Fibroblast of gingiva (primary cell): ENCODE results near the gene SLC13A1.
"Not testable (repeated sequence)": the region's sequence is repeated elsewhere in the genome, so short reads cannot be mapped to it uniquely, and the experiment has no call there.

Source experiments
- DNase-seq: peaks from one replicate; pipeline ENCODE4 v3.0.0-alpha.2; 2011; ENCODE audit warnings: low read depth

SLC13A1 gene, protein sequence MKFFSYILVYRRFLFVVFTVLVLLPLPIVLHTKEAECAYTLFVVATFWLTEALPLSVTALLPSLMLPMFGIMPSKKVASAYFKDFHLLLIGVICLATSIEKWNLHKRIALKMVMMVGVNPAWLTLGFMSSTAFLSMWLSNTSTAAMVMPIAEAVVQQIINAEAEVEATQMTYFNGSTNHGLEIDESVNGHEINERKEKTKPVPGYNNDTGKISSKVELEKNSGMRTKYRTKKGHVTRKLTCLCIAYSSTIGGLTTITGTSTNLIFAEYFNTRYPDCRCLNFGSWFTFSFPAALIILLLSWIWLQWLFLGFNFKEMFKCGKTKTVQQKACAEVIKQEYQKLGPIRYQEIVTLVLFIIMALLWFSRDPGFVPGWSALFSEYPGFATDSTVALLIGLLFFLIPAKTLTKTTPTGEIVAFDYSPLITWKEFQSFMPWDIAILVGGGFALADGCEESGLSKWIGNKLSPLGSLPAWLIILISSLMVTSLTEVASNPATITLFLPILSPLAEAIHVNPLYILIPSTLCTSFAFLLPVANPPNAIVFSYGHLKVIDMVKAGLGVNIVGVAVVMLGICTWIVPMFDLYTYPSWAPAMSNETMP

DNA sequence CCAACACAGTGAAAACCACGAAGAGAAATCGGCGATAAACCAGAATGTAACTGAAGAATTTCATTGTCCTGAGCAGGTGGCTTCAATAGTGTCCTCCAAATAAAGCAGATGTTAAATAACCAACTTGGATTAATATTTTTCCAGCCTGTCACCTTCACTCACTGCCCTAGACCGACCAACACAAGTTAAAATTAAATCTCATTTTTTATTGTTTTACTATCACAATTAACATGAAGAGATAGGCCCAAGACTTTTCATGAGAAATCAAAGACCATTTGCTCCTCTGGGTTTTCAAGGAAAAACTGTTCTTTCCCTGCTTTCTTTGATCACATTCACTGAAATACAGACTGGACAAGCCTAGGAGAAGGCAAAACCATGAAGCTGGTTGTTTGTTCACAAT lies at the start of gene SLC13A1:
Gene SLC13A1 (minus strand): TSS at position 87 of the 400 bp plus-strand sequence. CDS start 23 bp downstream, at position 64.
- DNase-seq: no peak

DNA sequence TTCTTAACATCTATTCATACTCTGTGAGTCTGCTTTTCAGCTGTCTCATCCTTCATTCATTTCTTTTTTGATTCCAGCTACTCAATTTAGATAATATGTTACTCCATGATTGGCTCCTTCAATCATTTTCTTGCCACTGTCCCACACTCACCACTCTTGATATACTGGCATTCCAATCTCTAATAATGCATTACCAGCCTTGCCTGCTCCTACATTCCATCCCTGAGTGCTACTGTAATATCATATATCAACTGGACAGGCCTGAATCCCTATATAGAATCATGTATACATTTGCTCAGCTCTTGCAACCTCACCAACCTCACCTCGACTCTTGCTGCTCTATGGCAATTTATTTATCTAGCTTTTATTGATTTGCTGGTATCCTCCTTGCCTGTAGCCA lies 45.0 kb upstream of the SLC13A1 start:
- no peak for DNase-seq

DNA sequence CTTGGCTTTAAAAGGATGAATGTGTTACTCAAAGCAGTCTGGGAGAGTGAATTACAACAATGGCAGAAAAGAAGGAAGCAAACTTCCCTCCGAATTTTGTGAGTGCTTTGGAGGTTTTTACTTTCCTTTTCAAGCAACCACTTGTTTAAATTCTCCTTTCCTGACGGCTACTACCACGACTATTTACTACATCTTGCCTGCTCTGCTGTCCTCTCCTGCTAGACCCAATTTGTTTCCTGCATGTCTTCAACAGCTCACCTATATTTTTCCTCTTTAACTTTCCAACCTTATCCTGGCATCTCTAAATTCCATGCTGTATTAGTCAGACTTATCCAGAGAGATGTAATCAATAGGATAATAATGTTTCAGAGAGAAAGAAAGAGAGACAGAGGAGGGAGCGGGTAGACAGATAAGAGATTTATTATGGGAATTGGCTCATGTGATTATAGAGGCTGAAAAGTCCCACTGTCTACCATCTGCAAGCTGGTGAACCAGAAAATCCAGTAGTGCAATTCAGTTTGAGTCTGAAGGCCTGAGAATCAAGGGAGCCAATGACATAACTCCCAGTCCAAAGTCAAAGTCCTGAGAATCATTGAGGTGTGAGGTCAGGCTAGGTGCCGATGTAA lies 42.8 kb upstream of the SLC13A1 start:
- no peak for DNase-seq

GRCh38 chr7:123241809-123242208 lies 42.0 kb upstream of the SLC13A1 start:
- DNase-seq: no peak

DNA sequence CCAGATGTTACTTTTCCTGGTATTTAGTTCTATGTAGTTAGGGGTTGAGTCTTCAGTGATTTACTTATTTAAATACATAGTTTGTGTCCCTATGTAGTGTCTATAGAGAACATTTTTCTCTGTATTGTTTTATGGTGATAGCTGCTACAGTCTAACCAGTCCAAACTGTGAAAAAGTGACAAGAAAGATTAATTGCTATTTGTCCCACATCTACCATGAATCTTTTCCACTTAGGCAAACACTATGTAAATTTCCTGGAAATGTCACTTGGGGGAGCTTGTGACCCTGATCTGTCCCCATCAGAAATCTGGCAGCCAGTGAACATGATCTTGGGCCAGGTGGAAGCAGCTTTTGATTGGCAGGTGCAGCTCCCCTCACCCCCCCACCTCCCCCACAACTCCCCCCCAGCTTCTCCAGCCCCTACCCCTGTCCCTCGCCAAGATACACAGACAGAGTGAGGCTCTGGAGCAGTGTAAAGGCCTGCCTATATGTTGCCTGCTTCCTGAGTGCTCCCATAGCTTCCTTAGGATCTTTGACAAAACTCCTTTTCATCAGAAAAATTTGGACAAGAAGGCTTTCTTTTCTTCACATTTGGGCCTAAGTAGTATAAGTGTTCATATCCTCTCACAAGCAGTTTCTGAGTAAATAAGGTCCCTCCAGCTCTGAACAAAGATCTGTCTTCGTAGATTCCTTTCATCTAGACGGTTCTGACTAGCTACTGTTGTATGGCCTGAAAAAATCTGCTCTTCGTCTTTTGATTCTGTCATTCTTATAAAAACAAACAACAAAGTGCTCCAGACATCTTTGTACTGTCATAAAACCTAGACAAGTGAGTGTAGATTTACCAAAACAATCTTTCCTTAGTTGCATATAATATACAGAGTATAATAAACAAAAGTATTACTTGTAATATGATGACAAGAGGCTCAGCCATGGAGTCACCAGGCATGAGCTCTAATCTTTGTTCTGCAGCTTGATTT lies 31.5 kb upstream of the SLC13A1 start:
- DNase-seq: no peak

DNA sequence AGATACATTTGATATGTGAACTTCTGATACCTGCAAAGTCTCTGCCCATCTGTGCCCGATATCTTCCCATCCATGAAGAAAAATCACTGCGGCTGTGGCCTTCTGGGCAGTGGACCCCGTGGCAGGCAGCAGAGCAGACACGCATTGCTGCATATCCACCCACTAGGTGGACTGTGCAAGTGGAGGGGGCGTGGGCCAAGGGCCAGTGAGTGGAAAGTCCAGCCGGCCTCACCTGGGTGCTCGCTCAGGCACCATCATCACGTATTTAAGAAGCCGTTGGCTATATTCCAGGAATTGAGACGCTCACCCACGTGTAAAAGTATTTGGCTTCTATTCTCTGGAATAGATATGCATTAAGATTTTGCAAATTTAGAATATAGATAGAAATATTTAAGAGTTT lies 30.8 kb upstream of the SLC13A1 start:
- no peak for DNase-seq

DNA sequence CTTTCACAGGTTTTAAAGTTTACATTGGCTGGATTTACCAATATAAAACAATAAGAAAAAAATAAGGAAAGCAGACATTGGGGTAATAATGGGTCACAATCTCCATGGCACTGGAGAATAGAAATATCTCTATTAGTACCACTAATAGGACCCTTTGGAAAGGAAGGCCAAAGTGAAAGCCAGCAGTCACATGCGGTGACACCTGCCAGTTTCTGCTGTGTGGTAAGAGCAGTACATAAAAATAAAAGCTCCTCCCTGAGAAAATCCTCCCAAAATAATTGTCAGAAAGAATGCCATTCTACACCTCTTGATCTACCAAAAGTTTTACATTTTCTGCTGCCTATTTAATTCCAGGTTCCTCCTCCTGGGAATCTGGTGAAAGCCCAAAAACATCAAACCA lies 30.4 kb upstream of the SLC13A1 start:
- DNase-seq: no peak

- DNase-seq: no peak
These were observed 29.7 kb upstream of the SLC13A1 start for GRCh38 chr7:123229426-123229825.

DNA sequence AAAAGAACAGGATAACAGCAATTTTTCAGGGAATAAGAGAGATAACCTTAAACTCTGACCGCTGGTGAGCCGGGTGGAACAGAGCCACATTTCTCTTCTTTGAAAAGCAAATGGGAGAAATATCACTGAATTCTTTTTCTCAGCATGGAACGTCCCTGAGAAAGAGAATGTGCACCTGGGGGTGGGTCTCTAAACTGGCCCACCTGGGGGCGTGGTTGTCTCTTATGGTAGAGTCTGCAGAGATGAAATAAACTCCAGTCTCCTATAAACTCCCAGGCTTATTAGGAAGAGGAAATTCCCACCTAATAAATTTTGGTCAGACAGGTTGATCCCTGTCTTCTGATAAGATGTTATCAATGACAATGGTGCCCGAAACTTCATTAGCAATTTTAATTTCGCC lies 27.9 kb upstream of the SLC13A1 start:
- DNase-seq: not testable (repeated sequence)

DNA sequence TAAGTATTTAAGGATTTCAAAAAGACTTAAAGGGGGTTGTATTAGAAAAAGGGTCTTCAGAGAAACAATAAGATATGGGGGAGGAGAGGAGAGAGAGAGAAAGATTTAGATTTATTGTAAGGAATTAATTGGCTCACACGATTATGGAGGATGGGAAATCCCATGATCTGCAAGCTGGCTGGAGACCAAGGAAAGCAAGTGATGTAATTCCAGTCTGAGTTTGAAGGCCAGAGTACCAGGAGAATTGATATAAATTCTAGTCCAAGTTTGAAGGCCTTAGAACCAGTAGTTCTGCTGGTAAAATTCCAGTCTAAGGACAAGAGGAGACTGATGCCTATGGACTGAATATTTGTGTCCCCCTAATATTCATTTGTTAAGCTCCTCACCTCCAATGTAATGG lies 20.6 kb upstream of the SLC13A1 start:
- no peak for DNase-seq

DNA sequence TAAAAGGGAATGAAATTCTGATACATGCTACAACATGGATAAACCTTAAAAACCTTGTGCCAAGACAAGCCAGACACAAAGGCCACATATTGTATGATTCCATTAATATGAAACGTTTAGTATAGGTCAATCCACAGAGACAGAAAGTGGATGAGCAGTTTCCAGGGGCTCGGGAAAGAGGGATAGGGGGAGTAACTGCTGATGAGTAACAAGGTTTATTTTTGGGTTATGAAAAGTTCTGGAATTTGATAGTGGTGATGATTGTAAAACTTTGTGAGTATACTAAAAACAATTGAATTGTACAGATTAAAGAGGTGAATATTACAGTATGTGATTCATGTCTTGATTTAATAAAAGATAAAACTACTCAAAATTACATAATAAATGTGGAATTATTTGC lies 19.1 kb upstream of the SLC13A1 start:
- DNase-seq: no peak

- no peak for DNase-seq
These were observed 17.1 kb upstream of the SLC13A1 start for GRCh38 chr7:123216825-123217224.

GRCh38 chr7:123215350-123215749 lies 15.6 kb upstream of the SLC13A1 start:
- no peak for DNase-seq

- DNase-seq: no peak
These were observed 11.8 kb upstream of the SLC13A1 start for GRCh38 chr7:123211545-123211944.

GRCh38 chr7:123210986-123211385 lies 11.2 kb upstream of the SLC13A1 start:
- no peak for DNase-seq

DNA sequence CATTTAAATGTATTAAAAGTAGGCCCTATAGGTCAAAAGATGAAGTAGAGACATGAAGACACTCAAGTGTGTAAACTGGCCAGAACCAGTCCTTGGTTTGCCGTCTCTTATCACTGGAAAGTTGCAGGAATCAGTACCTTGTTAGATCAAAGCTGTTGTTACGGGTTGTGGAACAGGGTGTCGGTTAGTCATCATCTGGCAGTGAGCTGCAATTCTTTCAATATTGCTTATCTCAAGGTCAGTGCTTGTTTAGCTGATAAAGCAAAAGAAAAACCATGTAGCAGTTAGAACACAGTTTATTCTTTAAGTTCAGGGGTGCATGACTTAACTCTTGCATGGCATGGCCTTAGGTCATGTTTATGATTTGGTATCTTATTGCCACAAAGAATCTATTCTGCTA lies 10.0 kb upstream of the SLC13A1 start:
- no peak for DNase-seq

DNA sequence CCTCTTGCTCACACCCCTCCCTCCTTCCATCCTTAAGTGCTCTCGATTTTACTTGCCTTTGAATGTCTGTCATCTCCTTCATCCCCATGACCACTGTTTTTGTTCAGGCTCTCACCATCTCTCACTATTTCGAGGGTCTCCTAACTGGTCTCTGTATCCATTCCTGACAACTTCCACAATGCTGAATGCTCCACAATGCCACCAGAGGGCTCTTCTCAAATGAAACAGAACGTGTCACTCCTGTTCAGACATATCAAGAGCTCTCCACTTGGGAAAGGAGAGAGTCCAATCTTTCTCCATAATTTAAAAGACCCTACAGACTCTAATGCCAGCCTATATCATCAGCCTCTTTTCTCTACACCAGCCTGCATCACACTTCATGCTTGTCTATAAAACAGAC lies 9.0 kb upstream of the SLC13A1 start:
- no peak for DNase-seq

DNA sequence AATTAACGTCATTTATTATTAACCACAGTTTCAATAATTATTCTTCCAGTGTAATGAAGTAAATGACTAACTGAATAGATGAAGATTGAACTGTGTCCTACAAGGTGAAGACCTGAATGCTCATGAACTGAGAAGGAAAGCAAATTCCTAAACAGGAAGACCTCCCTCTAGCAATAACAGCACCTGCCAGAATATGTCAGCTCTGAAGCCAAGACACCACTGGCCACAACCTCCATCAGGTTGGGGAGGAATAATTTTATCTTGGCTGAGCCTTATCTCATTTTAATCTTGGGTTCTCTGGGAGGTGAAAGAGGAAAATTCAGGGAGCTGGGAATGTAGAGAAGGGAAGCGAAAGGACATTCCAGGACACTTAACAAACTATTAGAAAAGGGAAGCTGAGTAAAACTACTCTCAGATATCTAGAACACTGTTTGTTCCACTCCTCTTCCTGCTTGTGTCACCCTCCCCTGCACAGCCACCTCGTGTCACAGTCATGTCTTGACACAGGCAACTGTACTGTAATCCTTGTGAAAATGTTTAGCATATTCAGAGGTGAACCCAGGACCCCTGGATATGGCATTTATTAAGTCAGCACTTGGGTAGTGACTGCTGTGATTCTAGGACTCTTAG lies 4.6 kb upstream of the SLC13A1 start:
- no peak for DNase-seq

DNA sequence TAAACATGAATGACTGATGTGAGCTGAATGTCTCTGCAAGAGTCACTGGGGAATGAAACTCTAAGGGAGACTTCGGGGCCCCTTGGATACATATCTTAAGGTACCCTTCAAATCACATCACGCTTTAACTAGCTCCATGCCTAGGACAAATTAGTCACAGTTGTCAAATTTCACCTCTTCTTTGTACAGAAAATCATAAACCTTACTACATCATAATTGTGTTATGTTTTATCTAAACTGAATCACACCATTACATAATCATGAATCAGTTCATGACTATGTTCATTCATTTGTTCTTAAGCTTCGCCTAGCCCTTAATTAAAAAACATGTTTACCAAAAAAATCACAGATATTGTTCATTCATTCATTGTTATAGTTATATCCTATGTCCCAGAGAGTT lies 2.1 kb upstream of the SLC13A1 start:
- DNase-seq: no peak

DNA sequence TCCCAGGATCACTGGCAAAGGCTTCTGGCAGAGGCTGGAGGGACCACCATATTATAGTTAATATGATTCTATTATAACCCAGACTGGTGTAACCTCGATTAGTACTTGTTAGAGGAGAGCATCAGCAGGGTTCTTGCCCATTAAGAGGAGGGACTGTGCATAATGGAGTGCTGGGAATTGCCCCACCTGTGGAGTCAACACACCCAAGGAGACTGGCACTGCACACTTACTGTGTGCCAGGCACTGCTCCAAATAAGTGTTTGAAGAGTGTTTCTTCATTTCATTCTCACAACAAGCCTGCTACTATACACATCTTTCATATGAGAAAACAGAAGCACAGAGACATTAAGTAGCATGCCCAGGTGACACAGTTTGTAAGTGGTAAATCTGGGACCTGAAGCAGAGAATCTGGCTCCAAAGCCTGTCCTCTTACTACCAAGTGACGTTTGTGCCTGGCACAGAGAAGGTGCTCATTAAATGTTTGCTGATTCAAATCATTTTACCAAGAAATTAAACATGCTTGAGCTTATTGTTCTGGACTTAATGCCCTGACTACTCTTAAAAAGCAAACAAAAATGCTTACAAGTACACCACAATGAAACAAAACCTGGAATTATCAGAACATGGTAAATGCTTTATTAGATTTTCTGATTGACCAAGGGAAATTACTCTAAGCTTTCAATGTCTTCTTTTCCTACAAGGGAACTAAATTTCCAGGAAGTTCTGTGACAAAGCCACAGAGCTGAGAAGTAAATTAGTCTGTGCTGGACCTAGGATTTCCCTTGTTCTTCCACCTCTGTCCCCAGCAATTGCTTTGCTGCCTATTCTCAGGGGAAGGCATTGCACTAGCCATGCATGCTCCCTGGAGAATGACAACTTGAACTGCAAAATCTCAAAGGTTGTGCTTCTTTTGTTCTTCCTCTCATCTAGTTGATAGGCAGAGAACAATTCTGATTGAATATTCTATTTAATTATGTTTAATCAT lies 809 bp downstream of the SLC13A1 start:
- no peak for DNase-seq
